Osteoblast (primary cell): ENCODE results near the gene TP73. TPM values are rescaled to one million over a fixed set of nuclear protein-coding genes. Genes with fewer than 3 reads are reported as not detected.

Experiments
- DNase-seq: peaks from one replicate; pipeline ENCODE4 v3.0.0; 2011; ENCODE audit warnings: low spot score, mixed read lengths; ENCODE audit not compliant: insufficient read length; ENCODE audit errors: missing footprints
- H2AFZ ChIP-seq: 2 replicates; pipeline ENCODE4 v1.6.0; 2011; ENCODE audit warnings: mild to moderate bottlenecking, low read length
- H3K27ac ChIP-seq: 2 replicates; pipeline ENCODE4 v1.5.1; 2011; ENCODE audit warnings: mild to moderate bottlenecking, low read depth, low read length, moderate library complexity
- H3K27me3 ChIP-seq: 2 replicates; pipeline ENCODE4 v1.6.0; 2012; ENCODE audit warnings: mild to moderate bottlenecking, control low read depth, inconsistent platforms, low read length, moderate library complexity; ENCODE audit not compliant: insufficient read depth
- H3K36me3 ChIP-seq: 2 replicates; pipeline ENCODE4 v1.5.1; 2011; ENCODE audit warnings: mild to moderate bottlenecking, low read length, control low read depth, moderate library complexity; ENCODE audit not compliant: insufficient read depth
- H3K4me1 ChIP-seq: 2 replicates; pipeline ENCODE4 v1.5.1; 2011; ENCODE audit warnings: mild to moderate bottlenecking, low read length, control low read depth, moderate library complexity; ENCODE audit not compliant: insufficient read depth
- H3K4me2 ChIP-seq: 2 replicates; pipeline ENCODE4 v1.6.0; 2011; ENCODE audit warnings: mild to moderate bottlenecking, low read length; ENCODE audit not compliant: insufficient read depth
- H3K4me3 ChIP-seq: fragments of 200-600 bp; sonication (generic); 3 replicates; pipeline ENCODE4 v1.5.1; 2012; ENCODE audit warnings: mild to moderate bottlenecking, low read length, inconsistent platforms; ENCODE audit not compliant: insufficient read depth
- H3K79me2 ChIP-seq: 2 replicates; pipeline ENCODE4 v1.6.0; 2012; ENCODE audit warnings: mild to moderate bottlenecking, low read length, control low read depth, inconsistent platforms; ENCODE audit not compliant: insufficient read depth
- H3K9me3 ChIP-seq: 2 replicates; pipeline ENCODE4 v1.5.1; 2011; ENCODE audit warnings: low read depth, low read length, control low read depth
- H4K20me1 ChIP-seq: 2 replicates; pipeline ENCODE4 v1.6.0; 2012; ENCODE audit warnings: mild to moderate bottlenecking, low read length, control low read depth; ENCODE audit not compliant: insufficient read depth
- CTCF ChIP-seq: IDR thresholded peaks from 2 replicates; pipeline ENCODE4 v1.5.1; 2011; ENCODE audit warnings: mild to moderate bottlenecking, low read depth, low read length, moderate library complexity; ENCODE audit errors: extremely low read depth
- small RNA-seq: library from RNA; depleted of rRNA; stranded (forward); fragments of <200 nt; gene quantifications from one replicate; pipeline ENCODE3, GENCODE V24; 2012
- total RNA-seq: library from RNA; depleted of rRNA; stranded (reverse); fragments of >200 nt; gene quantifications from 2 replicates; pipeline ENCODE4 v1.2.3, GENCODE V29; 2012

The TP73 gene
- total RNA-seq, 1 donor, result not detected

GRCh38 chr1:3783651-3784474 is 131.5 kb downstream of the TP73 start:
- no peak overlapping the region for H3K4me3 ChIP-seq
- H3K27ac ChIP-seq, result no peak overlapping the region
- TF ChIP-seq CTCF, result no peak
- H3K4me2 ChIP-seq, result no peak overlapping the region
- H3K9me3 ChIP-seq, result no peaks in the 10 kb centered on the region
- peaks cover 24% of the 10 kb centered on the region for H3K79me2 ChIP-seq
- H2AFZ ChIP-seq, result no peak overlapping the region
- peak; percentile 85 for DNase-seq
- peaks cover 28% of the 10 kb centered on the region for H4K20me1 ChIP-seq
- no peaks in the 10 kb centered on the region for H3K4me1 ChIP-seq
- H3K36me3 ChIP-seq, result peaks cover 72% of the 10 kb centered on the region
- no peaks in the 10 kb centered on the region for H3K27me3 ChIP-seq

- no peaks in the 10 kb centered on the region for H3K9me3 ChIP-seq
- H3K79me2 ChIP-seq, result peaks cover 35% of the 10 kb centered on the region
- no peak overlapping the region for H3K4me2 ChIP-seq
- peaks cover 60% of the 10 kb centered on the region for H3K36me3 ChIP-seq
- no peak overlapping the region for H2AFZ ChIP-seq
- TF ChIP-seq CTCF, result no peak
- DNase-seq, result peak; percentile 71
- H3K4me3 ChIP-seq, result no peak overlapping the region
- no peaks in the 10 kb centered on the region for H3K27me3 ChIP-seq
- no peaks in the 10 kb centered on the region for H3K4me1 ChIP-seq
- H3K27ac ChIP-seq, result no peak overlapping the region
- peaks cover 37% of the 10 kb centered on the region for H4K20me1 ChIP-seq
Observed at GRCh38 chr1:3785045-3785444, 132.7 kb downstream of the TP73 start.

DNA sequence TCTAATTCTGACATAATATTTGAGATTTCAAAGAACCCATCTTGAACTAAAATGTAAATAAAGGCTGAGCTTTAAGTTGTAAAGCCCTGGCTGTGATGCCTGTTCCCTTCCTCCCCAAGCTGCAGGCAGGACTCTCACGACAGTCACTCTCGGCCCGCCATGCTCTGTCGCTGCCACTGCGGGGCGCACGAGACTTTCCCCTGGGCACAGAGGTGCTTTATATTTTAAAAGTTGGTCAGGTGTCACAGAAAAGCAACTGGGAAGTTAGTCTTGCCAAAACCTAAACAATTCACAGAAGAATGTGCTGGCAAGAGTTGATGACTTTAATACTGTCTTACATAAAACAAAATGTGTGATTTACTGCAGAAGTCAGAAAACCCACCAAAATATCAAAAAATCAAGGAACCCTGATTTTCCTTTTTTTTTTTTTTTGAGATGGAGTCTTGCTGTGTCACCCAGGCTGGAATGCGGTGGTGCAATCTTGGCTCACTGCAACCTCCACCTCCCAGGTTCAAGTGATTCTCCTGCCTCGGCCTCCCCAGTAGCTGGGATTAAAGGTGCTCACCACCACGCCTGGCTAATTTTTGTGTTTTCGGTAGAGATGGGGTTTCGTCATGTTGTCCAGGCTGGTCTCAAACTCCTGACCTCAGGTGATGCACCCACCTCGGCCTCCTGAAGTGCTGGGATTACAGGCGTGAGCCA is 133.3 kb downstream of the TP73 start:
- Histone ChIP-seq H3K36me3 (peaks cover 54% of the 10 kb centered on the region), H4K20me1 (peaks cover 42% of the 10 kb centered on the region)
- peak; percentile 26 for TF ChIP-seq CTCF

More for the DNA sequence above, 133.3 kb downstream of the TP73 start:
- Histone ChIP-seq H3K4me2 (no peak overlapping the region), H3K27me3 (no peaks in the 10 kb centered on the region), H3K9me3 (no peaks in the 10 kb centered on the region), H3K27ac (no peak overlapping the region), H2AFZ (no peak overlapping the region), H3K4me3 (no peak overlapping the region), H3K79me2 (peaks cover 41% of the 10 kb centered on the region), H3K4me1 (no peaks in the 10 kb centered on the region)
- peak; percentile 62 for DNase-seq

Small RNA genes lying within 50 kb of the gene (small RNA-seq; reads per million reads assigned to genes)
- gene RF02197, result not detected
- gene RN7SL574P, result not detected

Other genes with a start within 250 kb of the TP73 start
- not detected in 2 replicates for gene ARHGEF16, start 197.9 kb upstream of the TP73 start, total RNA-seq
- gene MEGF6, start 41.0 kb upstream of the TP73 start, total RNA-seq, result 61.9 and 85.4 TPM in 2 replicates
- 30.9 and 35.8 TPM in 2 replicates for gene TPRG1L, start 27.5 kb upstream of the TP73 start, total RNA-seq
- gene WRAP73, start 2.4 kb upstream of the TP73 start, total RNA-seq, result 9.8 and 12.4 TPM in 2 replicates
- gene CCDC27, start 99.9 kb downstream of the TP73 start, total RNA-seq, result not detected in 2 replicates
- not detected in 2 replicates for gene SMIM1, start 120.2 kb downstream of the TP73 start, total RNA-seq
- 24.5 and 30.0 TPM in 2 replicates for gene LRRC47, start 144.0 kb downstream of the TP73 start, total RNA-seq
- gene CEP104, start 204.7 kb downstream of the TP73 start, total RNA-seq, result 21.5 and 21.7 TPM in 2 replicates
- gene DFFB, start 205.0 kb downstream of the TP73 start, total RNA-seq, result 5.1 and 8.3 TPM in 2 replicates
- gene C1orf174, start 247.8 kb downstream of the TP73 start, total RNA-seq, result 27.1 and 29.3 TPM in 2 replicates